Transverse colon (tissue), 4 donors: Measurements from ENCODE around the gene MRO. TPM values are rescaled to one million over a fixed set of nuclear protein-coding genes. Genes with fewer than 3 reads are reported as not detected.

ENCODE experiments used
- DNase-seq: peaks from one replicate; pipeline ENCODE4 v3.0.0-alpha.2; 2019
- H3K27ac ChIP-seq, 4 donors: fragments of 200-600 bp; sonication (generic); 2 replicates each; pipeline ENCODE4 v1.5.1; 2016 to 2018; ENCODE audit warnings: inconsistent platforms in 4 of 4
- H3K27me3 ChIP-seq: fragments of 200-600 bp; sonication (generic); 2 replicates; pipeline ENCODE4 v1.5.1; 2017; ENCODE audit warnings: inconsistent platforms
- H3K36me3 ChIP-seq, 4 donors: fragments of 200-600 bp; sonication (generic); 2 replicates each; pipeline ENCODE4 v1.5.1; 2017 to 2019; ENCODE audit warnings: inconsistent platforms in 4 of 4
- H3K4me1 ChIP-seq, 4 donors: fragments of 200-600 bp; sonication (generic); 2 replicates each; pipeline ENCODE4 v1.5.1; 2017 to 2020; ENCODE audit warnings: inconsistent platforms in 4 of 4
- H3K4me3 ChIP-seq, 4 donors: fragments of 200-600 bp; sonication (generic); 1 replicate in 1 of 4; 2 replicates in 3 of 4; pipeline versions ENCODE4 v1.5.1 to v1.6.1; 2017 to 2019; ENCODE audit warnings: inconsistent platforms in 4 of 4
- H3K9me3 ChIP-seq, 2 donors: fragments of 200-600 bp; sonication (generic); 2 replicates each; pipeline ENCODE4 v1.5.1; 2017 to 2019; ENCODE audit warnings: inconsistent platforms in 2 of 2
- EP300 ChIP-seq: sonication (generic); formaldehyde crosslinking; IDR thresholded peaks from one replicate; pipeline ENCODE4 v1.6.1; 2017; ENCODE audit warnings: antibody characterized with exemption, low read depth
- POLR2A ChIP-seq: fragments of 450-650 bp; IDR thresholded peaks from one replicate; pipeline ENCODE4 v1.6.1; 2016; ENCODE audit warnings: antibody characterized with exemption, mild to moderate bottlenecking, moderate library complexity
- POLR2AphosphoS5 ChIP-seq, 3 donors: sonication (generic); formaldehyde crosslinking; IDR thresholded peaks; one replicate each; pipeline ENCODE4 v1.6.1; 2016; ENCODE audit warnings: antibody characterized with exemption in 3 of 3
- WGBS, 2 donors: methylation state at CpG; one replicate each; pipeline ENCODE4 v1.1.5; 2018; ENCODE audit warnings: low coverage in 1 of 2; 5-methylcytosine and 5-hydroxymethylcytosine counted together
- in situ Hi-C, 4 donors: fragments of 200-750 bp; cut with MboI; loops; one replicate each; pipeline versions ENCODE4 v1.15.0 to v1.15.1; 2017; ENCODE audit warnings: low sequenced_read_pairs in 3 of 4, low pct_ligation_motif_present in 1 of 4, low pct_unique_long_range_greater_than_20kb in 1 of 4
- intact Hi-C: fragments of 100-400 bp; cut with DNase I; formaldehyde crosslinking; loops from one replicate; pipeline ENCODE4 v1.15.1; 2023; ENCODE audit warnings: low total_unique reads
- total RNA-seq, 4 donors: library from RNA; depleted of rRNA; stranded (reverse); fragments of >200 nt; gene quantifications; one replicate each; pipeline ENCODE4 v1.1.0, GENCODE V29; 2016
- TF ChIP-seq, protein P1 (sequence below), 5 experiments: fragments of 200-600 bp in 3 of 5; fragments of 450-650 bp in 2 of 5; sonication (generic) in 3 of 5; IDR thresholded peaks; 1 replicate in 2 of 5; 2 replicates in 3 of 5; pipeline ENCODE4 v1.5.1; 2016 to 2017; ENCODE audit warnings: antibody characterized with exemption in 5 of 5, inconsistent platforms in 3 of 5, mild to moderate bottlenecking in 2 of 5, moderate library complexity in 1 of 5

The MRO gene
- total RNA-seq, 4 donors from 2014 or later, result 0.16 to 0.27 TPM; not detected in 2

DNA sequence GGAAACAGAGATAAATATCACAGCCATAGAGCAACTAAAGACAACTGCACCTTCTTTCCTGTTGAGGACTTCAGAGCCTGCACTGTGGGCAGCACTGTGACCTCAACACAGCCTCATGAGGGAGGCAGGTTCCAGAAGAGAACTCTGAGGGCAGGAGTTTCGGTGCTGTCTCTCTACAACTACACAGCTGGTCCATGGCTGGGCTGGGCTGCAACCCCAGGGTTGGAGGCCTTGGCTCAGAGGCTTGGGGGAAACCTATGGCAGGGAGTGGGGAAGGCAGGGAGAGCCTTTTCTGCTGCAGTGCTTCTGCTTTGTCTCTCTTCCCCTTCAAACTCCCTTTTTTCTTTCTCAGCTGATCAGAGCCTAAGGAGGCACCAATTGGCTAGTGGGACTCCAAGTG is 66.5 kb downstream of the MRO start:
- 17 to 75% methylated on average over 1 of the region's 1 CpG for WGBS, 2 donors
- H3K27me3 ChIP-seq, result peaks cover 8% of the 10 kb centered on the region
- TF ChIP-seq EP300 (no peak), POLR2A (no peak), POLR2AphosphoS5 (IDR thresholded peaks at IDR 0.05) (no peak)
- TF ChIP-seq, protein P1, sequence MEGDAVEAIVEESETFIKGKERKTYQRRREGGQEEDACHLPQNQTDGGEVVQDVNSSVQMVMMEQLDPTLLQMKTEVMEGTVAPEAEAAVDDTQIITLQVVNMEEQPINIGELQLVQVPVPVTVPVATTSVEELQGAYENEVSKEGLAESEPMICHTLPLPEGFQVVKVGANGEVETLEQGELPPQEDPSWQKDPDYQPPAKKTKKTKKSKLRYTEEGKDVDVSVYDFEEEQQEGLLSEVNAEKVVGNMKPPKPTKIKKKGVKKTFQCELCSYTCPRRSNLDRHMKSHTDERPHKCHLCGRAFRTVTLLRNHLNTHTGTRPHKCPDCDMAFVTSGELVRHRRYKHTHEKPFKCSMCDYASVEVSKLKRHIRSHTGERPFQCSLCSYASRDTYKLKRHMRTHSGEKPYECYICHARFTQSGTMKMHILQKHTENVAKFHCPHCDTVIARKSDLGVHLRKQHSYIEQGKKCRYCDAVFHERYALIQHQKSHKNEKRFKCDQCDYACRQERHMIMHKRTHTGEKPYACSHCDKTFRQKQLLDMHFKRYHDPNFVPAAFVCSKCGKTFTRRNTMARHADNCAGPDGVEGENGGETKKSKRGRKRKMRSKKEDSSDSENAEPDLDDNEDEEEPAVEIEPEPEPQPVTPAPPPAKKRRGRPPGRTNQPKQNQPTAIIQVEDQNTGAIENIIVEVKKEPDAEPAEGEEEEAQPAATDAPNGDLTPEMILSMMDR (IDR thresholded peaks at IDR 0.05), result no peak
- H3K27ac ChIP-seq, result no peak overlapping the region
- in situ Hi-C loops, result no loop called here
- intact Hi-C loops, result no loop called here
- H3K4me1 ChIP-seq, result no peaks in the 10 kb centered on the region
- no peaks in the 10 kb centered on the region for H3K36me3 ChIP-seq
- DNase-seq, result no peak
- H3K9me3 ChIP-seq, result no peaks in the 10 kb centered on the region
- no peak overlapping the region for H3K4me3 ChIP-seq

DNA sequence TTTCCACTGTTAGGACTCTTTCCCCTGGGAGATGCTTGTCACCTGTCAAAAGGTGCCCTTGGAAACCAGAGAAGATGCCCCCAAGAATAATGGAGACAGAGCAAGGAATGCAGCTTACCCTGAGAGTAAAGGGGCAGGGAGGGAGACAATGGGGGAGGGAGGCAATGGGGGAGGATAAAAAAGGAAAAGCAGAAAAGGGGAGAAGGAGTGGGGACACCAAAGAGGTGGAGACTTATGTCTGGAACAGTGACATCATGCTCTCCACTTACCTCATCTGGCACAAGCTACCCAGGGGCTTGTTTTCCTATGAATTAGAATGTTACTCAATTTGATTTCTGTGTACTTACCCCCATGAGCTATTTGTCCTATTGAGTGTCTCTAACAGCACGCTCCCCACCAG is 67.9 kb downstream of the MRO start:
- peaks cover 11% of the 10 kb centered on the region for H3K27me3 ChIP-seq
- H3K27ac ChIP-seq, result no peak overlapping the region
- H3K4me3 ChIP-seq, result no peak overlapping the region
- no peaks in the 10 kb centered on the region for H3K4me1 ChIP-seq
- H3K9me3 ChIP-seq, result no peaks in the 10 kb centered on the region
- intact Hi-C loops, result no loop called here
- TF ChIP-seq POLR2AphosphoS5 (IDR thresholded peaks at IDR 0.05), result no peak
- no peaks in the 10 kb centered on the region for H3K36me3 ChIP-seq
- DNase-seq, result no peak
- WGBS, 2 donors, result 67 to 74% methylated on average over 1 of the region's 1 CpG
- in situ Hi-C loops, result no loop called here

DNA sequence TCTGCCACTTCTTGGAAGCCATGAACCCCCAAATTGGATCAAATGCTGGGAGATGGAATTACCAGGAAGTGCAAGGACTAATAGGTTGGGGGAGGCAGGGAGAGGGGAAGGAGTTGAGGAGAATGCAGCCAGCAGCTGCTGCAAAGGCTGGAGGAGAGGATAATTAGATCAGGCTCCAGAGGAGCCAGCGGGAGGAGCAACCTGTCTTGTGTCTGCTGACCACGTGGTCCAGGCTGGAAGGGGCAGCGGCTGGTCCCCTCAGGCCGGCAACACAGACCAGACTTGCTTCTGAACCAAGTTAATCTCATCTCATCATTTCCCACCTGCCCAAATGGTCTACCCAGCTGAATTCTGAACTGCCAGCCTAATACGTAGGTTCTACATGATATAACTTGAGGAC is 68.3 kb downstream of the MRO start:
- DNase-seq, result no peak
- intact Hi-C loops, result no loop called here
- Histone ChIP-seq H3K27ac (no peak overlapping the region), H3K9me3 (no peaks in the 10 kb centered on the region), H3K36me3 (no peaks in the 10 kb centered on the region), H3K27me3 (peaks cover 11% of the 10 kb centered on the region), H3K4me3 (no peak overlapping the region), H3K4me1 (no peaks in the 10 kb centered on the region)
- in situ Hi-C loops, result no loop called here
- TF ChIP-seq EP300 (no peak), POLR2A (no peak)
- TF ChIP-seq, protein P1 (IDR thresholded peaks at IDR 0.05), result no peak
- WGBS, 2 donors, result 40 to 46% methylated on average over 1 to 5 of the region's 5 CpGs

DNA sequence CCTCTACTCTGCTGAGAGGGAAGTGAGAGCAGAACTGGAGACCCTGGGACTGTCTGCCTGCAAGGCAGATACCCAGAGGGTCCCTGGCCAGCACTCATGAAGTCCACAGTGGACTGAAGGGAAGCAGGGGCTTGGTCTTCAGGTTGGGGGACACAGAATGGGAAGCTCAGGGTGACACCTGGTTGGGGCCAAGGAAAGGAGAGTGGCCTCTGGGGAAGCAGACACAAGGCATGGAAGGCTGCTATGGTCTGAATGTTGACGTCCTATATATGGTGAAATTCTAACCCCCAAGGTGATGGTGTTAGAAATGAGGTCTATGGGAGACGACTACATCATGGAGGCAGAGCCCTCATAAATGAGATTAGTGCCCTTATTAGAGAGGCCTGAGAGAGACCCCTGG is 69.3 kb downstream of the MRO start:
- intact Hi-C loops, result no loop called here
- H3K27me3 ChIP-seq, result peaks cover 7% of the 10 kb centered on the region
- no peak overlapping the region for H3K4me3 ChIP-seq
- no peaks in the 10 kb centered on the region for H3K4me1 ChIP-seq
- no peaks in the 10 kb centered on the region for H3K9me3 ChIP-seq
- TF ChIP-seq POLR2A (no peak), POLR2AphosphoS5 (IDR thresholded peaks at IDR 0.05) (no peak), EP300 (no peak)
- TF ChIP-seq, protein P1 (IDR thresholded peaks at IDR 0.05), result no peak
- WGBS, 2 donors, result 89 to 92% methylated on average over 2 of the region's 2 CpGs
- no peak for DNase-seq
- in situ Hi-C loops, result no loop called here
- no peaks in the 10 kb centered on the region for H3K36me3 ChIP-seq
- H3K27ac ChIP-seq, result no peak overlapping the region

DNA sequence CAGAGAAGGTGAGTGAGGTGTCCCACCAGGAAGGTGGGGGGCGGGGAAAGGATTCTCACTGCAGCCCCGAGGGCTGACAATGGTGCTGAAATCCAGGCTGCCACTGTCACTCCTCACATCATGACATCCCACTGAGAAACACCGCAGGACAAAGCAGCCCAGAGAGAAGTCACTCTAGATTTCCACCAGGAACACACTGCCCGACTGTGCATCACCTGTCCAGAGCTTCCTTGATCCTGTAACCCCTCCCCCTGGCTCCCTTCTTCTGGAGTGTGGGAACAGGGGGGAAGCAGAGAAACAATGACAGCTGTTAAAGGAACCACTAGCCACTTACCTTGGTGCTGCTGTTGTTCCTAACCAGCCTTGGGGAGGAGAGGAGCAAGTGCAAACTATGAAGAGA is 69.9 kb downstream of the MRO start:
- Histone ChIP-seq H3K4me1 (no peaks in the 10 kb centered on the region), H3K36me3 (no peaks in the 10 kb centered on the region), H3K4me3 (no peak overlapping the region), H3K27me3 (peaks cover 3% of the 10 kb centered on the region), H3K9me3 (no peaks in the 10 kb centered on the region), H3K27ac (no peak overlapping the region)
- 68 to 80% methylated on average over 1 to 4 of the region's 4 CpGs for WGBS, 2 donors
- TF ChIP-seq, protein P1 (IDR thresholded peaks at IDR 0.05), result no peak
- TF ChIP-seq POLR2A, result no peak
- TF ChIP-seq POLR2AphosphoS5 (IDR thresholded peaks at IDR 0.05), result no peak
- no peak for TF ChIP-seq EP300
- in situ Hi-C loops (no loop called here), intact Hi-C loops (no loop called here)
- no peak for DNase-seq
